HG03520 (cell line): ENCODE results near the gene ZNRD2.
A peak's percentile ranks its signal among the peaks of the same experiment; 100 is the strongest.

ENCODE experiments used
- ATAC-seq: cut with Tn5 transposase; IDR thresholded peaks from one replicate; pipeline ENCODE4 v1.9.1; 2021; ENCODE audit warnings: mild to moderate bottlenecking, moderate library complexity; ENCODE audit not compliant: unreplicated experiment

The ZNRD2 gene

DNA sequence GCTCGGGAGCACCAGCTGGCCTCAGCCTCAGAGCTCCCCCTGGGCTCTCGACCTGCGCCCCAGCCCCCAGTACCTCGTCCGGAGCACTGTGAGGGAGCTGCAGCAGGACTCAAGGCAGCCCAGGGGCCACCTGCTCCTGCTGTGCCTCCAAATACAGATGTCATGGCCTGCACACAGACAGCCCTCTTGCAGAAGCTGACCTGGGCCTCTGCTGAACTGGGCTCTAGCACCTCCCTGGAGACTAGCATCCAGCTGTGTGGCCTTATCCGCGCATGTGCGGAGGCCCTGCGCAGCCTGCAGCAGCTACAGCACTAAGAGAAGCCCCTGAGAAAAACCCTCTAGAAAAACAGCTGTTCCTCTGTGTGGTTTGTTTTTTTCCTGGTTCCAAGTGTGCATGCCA lies 1.1 kb downstream of the ZNRD2 start:
- ATAC-seq = no peak

GRCh38 chr11:65571940-65572339 lies 1.7 kb downstream of the ZNRD2 start:
- ATAC-seq = no peak

DNA sequence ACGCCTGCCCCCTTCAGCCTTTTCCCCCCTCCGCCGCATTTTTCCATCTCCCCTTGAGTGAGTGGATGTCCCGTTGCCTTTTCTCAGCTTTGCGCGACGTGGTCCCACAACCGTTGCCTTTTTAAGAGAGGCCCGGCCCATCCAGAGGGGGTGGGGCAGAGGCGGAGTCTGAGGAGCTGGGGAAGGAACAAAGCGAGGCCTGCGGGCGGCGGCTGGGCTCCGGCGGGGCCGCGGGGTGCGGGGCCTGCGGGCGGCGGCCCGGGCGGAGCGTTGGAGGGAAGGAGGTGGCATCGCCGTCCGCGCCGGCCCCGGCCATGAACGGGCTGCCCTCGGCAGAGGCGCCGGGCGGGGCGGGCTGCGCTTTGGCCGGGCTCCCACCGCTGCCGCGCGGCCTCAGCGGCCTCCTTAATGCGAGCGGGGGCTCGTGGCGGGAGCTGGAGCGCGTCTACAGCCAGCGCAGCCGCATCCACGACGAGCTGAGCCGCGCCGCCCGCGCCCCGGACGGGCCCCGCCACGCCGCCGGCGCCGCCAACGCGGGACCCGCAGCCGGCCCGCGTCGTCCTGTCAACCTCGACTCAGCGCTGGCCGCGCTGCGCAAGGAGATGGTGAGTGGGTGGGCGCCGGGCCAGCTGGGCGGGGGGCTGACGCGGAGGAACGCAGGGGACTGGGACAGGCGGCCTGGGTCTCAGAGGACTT lies 2.2 kb downstream of the ZNRD2 start, which contains the start of gene FAM89B:
FAM89B (plus strand) TSS at position 183 of the 696 bp plus-strand sequence; CDS start at position 315, 132 bp downstream.
- ATAC-seq = no peak

DNA sequence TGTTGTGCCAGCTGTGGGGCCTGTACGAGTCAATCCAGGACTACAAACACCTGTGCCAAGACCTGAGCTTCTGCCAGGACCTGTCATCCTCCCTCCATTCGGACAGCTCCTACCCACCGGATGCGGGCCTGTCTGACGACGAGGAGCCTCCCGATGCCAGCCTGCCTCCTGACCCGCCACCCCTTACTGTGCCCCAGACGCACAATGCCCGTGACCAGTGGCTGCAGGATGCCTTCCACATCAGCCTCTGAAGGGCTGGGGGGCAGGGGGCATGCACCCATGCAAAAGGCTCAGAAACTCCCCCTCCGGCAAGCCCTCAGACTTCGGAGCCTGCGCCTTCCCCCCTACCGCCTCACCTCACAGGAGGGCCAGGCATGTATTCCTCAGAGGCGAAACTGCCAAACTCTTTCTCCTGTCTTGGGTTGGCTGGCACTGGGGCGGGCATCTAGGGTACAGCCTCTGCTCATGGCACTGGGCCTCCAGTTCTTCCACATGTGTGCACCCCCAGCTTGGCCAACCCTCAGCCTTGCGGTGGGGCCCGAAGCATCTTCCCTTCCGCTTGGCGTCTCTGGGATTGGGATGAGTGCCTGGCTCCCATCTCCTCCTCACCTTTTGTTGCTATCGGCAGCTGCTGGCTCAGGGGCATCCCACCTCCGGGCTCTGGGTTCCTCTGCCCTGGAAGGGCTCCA lies 3.3 kb downstream of the ZNRD2 start:
- no peak for ATAC-seq

- ATAC-seq = peak; percentile 23
These were observed 4.0 kb downstream of the ZNRD2 start for GRCh38 chr11:65574109-65574810.

DNA sequence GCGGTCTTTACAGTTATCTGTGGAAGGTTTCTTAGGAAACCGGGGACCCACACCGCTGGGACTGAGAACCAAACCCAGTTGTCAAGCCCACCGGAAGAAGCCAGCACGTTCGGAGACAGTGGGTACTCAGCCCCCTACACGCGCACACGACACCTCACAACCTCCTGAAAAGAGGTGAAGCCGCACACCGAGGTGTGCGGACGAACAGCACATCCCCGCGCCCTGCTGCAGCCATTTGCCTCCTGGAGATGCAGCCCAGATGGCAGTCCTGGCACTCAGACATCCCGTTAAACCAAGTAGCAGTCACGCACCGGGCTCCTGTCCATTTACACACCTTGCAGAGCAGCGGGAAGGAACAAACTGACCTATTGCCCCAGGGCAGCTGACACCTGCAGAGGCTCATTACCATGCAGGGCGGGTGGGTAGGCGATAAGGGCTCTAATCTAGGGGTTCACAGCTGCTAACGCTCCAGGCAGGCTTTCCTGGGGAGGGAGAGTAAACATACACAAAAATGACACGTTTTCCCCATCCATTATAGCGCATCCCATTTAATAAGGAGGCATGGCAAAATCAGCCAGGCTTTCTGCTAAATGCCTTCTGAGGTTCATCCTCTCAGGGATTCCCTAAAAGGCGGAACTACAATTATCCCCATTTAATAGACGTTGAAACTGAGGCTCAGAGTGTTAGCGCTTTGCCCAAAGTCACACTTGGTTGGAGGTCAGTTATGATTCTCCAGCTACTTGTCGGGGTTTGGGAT lies 4.7 kb downstream of the ZNRD2 start:
- ATAC-seq = no peak

DNA sequence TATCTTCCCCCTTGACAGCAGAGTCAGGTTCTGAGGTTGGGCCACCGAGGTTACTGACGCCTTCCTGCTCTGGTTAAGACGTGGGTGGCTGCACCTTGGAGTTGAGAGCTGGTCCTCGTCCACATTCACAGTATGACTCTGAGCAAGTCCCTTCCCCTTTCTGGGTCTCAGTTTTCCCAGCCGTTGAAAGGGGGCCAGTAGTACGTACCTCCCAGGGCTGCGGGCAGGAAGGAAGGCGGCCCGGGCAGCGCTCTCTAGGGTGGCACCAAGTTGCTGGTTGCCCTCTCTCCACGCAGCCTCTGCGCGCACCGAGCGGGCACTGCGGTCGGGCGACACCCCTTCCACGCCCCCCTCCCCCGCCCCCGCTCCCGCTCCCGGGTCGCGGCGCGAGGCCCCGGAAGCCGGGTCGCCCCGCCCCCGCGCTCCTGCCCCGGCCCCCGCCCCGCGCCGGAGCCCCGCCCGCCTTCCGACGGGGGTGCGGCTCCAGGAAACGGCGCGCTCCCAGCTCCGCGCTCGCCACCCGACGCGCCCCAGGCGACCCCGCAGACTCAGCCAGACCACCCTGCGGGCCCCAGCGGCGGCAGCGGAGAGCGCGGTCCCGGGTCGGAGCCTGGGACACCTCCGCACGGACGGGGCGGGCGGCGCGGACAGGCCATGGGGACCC lies 5.4 kb downstream of the ZNRD2 start, which contains the start of gene EHBP1L1:
EHBP1L1 (plus strand) TSS at position 486 of the 664 bp plus-strand sequence. CDS start 250 bp downstream, outside the sequence.
- peak; percentile 19 for ATAC-seq

GRCh38 chr11:65576232-65576866 lies 6.1 kb downstream of the ZNRD2 start:
- no peak for ATAC-seq

DNA sequence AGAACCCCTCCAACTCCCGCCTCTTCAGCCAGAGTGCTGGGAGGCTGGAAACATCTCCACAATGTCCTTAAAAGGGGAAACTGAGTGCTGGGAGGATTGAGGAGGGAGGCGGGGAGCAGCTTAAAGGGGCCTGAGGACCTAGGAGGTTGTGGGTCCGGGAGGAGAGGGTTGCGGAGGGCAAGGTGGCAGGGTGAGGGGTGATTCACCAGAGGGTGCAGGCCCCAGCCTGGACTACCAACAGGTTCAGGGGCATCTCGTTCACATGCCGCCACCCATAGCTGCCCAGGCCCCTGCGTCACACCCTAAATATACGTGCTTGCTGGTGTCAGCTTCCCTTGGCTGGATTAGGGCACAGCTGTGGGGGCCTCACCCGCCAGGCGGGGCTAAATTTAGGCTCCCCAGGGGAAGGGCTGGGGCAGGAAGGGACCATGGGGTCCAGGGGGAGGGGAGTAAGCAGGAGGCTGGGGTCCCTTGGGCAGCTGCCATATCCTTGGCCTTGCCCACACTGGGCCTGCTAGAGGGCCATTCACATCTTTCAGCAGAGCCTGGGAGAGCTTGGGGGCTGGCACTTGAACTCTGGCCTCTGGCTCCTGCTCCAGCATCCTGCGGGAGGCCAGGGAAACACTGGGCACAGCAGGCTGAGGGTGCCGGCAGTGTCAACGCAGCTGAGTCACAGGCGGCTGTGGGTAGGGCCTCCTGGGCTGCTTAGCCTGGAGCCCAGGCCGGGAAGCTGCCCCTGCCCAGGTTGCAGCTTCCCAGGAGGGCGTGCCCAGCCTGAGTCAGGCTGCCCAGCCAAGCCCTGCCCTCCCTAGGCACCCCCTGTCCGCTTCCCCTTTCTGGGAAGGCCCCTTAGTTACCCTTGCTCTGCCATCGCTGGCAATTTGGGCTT lies 6.8 kb downstream of the ZNRD2 start:
- ATAC-seq = no peak

DNA sequence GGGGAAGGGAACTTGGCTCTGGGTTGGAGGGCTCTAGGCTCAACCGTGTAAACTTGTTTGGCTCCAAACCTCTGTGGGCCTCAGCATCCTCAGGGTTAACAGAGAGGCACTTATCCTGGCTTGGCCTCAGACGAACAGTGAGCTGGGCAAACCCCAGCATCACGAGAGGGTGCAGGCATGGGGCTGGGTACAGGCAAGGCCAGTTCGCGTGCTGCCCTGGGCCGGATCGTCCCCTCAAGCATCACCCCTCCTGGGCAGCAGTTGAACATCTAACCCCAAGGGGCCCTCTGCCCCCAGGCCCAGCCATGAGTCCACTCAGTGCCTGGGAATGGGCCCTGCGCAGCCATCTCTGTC lies 7.5 kb downstream of the ZNRD2 start:
- ATAC-seq = no peak

GRCh38 chr11:65578134-65578533 lies 7.9 kb downstream of the ZNRD2 start:
- ATAC-seq = no peak

DNA sequence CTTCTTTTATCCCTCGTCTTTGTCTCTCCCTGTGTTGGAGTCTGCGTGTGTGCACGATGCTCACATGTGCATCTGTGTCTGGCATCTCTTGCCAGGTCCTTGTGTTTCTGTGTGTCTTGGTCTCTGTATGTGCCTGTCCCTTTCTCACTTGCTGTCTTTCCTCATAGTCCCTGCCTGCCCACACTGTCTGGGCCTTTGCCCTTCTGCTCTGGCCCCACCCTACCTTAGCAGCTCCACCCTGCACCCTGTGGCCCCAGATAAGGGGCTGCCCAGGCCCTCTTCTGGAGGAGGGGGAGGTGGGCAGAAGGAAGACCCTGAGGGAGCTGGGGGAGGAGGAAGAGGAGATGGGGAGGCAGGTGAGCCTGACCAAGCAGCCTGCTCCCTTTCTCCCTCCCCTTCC lies 8.4 kb downstream of the ZNRD2 start:
- no peak for ATAC-seq

DNA sequence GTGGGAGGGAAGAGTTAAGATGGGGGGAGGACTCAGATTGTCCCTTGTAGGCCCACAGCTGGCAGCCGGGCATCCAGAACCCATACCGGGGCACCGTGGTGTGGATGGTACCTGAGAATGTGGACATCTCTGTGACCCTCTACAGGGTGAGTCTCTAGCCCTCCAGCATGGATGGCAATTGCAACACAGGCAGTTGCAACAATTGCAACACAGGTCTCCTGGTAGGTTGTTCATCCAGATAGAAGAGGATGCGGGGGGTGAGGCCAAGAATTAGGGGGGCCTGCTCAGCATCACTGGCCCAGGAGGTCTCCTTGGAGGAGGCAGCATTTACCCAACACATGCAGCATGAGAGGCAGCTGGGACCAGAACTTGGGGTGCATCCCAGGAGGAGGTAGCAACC lies 9.0 kb downstream of the ZNRD2 start:
- no peak for ATAC-seq

- no peak for ATAC-seq
These were observed 9.9 kb downstream of the ZNRD2 start for GRCh38 chr11:65580031-65580692.

DNA sequence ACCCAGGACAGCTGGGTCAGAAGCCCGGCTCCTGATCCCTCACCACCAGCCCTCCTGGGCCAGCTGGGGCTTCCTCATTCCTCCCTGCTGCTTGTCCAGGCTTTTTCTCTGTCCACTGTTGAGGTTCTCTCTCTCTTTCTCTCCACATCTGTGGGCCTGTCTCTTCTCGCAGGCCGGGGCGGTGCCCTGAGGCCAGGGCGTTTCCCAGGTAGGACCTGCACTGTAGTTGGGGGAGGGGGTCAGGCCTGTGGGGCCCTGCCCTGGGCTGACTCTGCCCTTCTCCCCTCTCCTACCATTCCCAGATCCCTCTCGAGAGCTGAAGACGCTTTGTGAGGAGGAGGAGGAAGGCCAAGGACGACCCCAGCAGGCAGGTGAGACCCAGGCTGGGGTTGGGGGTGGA lies 10.5 kb downstream of the ZNRD2 start:
- no peak for ATAC-seq

DNA sequence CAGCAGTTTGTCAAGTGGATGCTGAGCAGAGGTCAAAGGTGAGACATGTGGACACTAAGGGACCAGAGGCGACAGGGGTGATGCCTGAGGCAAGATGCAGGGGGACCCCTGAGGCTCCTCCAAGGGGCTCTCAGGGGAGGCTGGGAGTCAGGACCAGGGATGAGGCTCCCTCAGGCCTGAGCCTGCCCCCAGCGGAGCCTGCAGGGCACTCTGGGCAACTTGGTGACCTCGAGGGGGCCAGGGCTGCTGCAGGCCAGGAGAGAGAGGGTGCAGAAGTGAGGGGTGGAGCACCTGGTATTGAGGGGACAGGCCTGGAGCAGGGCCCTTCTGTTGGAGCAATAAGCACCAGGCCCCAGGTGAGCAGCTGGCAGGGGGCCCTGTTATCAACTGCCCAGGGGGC lies 11.7 kb downstream of the ZNRD2 start:
- no peak for ATAC-seq

GRCh38 chr11:65583589-65583988 lies 13.3 kb downstream of the ZNRD2 start:
- ATAC-seq = no peak

GRCh38 chr11:65584106-65584505 lies 13.8 kb downstream of the ZNRD2 start:
- ATAC-seq = no peak

DNA sequence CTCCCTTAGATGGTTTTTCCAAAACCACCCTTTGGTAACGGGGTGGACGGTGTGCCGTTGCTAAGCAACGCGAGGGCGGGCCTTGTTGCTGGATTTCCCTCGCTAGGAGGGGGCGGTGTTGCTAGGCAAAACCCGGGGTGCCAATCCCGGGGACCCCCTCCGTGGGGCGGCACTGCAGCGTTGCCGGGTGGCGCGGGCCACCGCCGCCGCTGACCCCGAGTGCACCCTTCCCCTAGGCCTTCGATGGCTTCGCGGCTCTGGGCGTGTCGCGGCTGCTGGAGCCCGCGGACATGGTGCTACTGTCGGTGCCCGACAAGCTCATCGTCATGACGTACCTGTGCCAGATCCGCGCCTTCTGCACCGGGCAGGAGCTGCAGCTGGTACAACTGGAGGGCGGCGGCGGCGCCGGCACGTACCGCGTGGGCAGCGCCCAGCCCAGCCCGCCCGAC lies 14.5 kb downstream of the ZNRD2 start:
- ATAC-seq = no peak
